HG03575 (cell line): ENCODE results near the gene NINJ2.

Experiments
- ATAC-seq: cut with Tn5 transposase; IDR thresholded peaks from one replicate; pipeline ENCODE4 v1.9.1; 2021; ENCODE audit not compliant: unreplicated experiment, insufficient number of reproducible peaks, low FRiP score; ENCODE audit errors: extremely low read depth

The NINJ2 gene

DNA sequence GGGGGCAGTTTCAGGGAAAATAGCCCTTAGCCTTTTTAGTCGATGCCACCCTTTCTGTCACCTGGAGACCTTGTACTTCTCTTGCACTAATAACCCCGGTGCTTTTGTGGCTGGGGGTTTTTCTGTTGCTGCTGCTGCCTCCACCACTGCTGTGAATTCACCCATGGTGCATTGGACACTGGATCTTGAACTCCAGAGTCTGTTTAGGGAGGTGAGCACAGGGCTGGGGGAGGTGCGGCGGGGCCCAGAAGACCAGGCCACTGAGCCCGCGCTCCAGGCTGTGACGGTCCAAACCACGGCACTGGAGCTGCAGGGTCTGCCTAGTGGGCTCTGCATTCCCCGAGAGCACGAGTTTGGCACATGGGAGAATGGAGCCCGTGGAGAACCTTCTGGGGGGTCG lies 100.6 kb downstream of the NINJ2 start:
- no peak for ATAC-seq

DNA sequence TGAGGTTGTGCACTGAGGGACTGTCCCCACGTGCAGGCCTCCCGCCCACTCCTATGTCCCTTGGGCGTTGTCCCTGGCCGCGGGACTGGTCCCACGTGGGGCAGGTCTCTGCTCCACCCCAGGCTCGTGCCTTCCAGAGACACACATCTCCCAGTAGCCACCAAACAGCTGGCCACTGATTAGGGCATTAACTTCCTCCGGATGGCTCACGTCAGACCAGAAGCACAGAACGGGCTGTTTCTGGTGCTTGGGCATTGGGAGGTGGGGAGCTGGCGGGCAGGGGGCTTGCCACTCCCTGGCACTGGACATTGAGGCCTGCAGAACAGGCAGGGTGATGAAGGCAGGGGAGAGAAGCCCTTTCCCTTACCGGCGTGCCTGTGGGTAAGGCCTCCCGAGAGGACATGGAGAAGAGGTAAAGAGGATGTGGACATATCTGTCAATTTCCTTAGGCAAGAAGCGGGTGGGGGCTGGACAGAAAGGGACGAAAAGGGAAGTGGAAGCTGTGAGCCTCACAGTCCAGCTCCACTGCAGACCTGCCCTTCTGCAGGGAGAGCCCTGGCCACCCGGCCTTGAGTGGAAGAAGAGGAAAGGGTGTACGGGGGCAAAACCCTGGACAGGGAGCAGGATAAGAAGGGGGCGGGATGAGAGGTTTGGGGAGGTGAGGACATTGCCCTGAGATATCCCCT lies 101.2 kb downstream of the NINJ2 start:
- no peak for ATAC-seq

DNA sequence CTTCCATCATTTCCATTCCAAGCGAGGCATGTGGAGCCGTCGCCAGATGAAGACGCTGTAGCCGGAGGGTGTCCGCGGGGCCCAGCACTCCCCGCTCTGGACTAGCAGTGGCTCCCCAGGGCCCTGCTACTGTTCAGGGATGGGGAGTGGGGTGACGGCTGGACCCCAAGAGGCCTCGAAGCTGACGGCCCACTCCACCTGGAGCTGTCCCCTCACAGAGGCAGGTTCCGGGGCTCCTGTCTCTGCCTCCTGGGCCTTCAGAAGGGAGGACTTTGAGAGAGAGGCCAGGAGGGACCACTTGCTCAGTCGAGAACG lies 101.9 kb downstream of the NINJ2 start:
- no peak for ATAC-seq

DNA sequence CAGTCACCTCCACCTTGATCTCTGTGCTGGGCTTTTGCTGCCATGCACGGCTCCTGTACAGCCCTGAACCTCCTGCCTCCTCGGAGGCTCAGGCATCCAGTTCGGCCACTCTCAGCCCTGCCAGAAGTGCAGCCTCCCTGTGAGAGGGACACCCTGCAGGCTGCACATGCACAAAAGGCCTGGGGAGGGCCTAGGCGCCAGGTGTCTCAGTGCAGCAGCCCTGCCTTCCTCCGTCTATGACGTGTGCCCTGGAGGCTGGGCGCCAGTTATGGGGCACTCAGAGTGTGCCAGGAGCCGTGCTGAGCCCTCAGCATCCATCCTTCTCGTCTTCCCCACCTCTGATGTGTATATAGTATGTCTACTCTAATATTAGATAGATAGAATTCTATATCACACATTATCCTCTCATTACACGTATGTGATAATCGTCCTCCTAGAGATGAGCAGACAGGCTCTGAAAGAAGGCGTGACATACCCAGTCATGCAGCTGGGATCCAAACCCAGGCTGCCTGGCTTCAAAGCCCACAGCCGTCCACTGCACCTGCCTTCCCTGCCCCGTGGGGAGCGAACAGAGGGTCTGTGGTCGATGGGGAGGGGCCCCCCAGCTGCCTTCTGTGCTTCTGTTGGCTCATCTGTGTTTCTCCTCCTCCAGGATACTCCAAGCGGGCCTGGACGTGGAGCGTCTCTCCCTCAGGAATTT lies 102.4 kb downstream of the NINJ2 start:
- no peak for ATAC-seq

DNA sequence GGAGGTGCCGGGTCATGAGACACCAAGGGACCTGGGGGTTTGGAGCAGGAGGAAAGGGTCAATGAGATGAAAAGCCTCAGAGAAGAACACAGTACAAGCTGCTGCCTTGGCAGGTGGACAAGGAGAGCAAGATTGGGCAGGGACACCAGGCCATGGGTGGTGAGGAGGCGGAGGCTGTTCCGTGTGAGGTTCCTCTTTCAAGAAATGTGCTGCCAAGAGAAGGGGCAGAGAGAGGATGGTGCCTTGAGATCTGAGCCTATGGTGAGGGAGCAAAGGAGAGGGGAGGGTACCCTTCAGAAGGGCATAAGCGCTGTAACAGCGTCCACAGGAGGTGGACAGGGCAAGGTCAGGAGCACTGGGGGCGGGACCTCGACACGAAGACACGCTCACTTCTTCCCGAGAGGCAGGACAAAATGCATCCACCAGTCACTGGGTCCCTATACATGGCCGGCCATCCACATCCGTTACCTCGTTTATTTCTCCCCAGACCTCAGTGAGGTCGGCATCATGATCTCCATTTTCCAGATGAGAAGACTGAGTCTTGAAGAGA lies 103.3 kb downstream of the NINJ2 start:
- no peak for ATAC-seq

DNA sequence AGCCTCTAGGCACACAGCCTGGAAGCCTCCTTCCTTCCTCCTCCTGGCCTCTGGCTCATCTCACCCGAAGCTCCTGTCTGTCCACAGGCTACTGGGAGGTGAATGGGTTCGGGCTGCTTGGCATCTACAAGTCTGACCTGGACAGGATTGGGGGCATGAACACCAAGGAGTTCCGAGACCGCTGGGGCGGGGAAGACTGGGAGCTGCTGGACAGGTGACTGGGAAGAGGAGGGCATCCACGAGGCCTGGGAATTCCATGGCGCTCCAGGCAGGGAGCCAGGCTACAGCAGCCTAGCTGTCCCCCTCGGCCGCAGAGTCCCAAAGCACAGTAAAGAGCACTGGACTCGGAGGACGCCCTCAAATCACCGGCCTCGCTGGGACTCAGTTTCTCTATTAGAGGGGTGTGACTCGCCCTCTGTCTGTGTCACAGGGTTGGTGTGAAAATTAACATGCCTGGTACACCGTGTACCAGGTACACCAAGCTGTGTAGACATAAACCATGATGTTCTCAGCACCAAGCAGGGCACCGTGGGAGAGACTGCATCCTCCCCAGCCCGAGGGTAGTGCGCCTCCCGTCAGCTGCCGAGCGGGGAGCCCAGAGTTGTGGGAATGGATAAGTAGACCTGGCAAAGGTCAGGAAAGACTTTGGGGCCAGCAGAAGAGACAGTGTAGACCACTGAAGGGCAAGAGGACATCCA lies 103.9 kb downstream of the NINJ2 start:
- no peak for ATAC-seq

DNA sequence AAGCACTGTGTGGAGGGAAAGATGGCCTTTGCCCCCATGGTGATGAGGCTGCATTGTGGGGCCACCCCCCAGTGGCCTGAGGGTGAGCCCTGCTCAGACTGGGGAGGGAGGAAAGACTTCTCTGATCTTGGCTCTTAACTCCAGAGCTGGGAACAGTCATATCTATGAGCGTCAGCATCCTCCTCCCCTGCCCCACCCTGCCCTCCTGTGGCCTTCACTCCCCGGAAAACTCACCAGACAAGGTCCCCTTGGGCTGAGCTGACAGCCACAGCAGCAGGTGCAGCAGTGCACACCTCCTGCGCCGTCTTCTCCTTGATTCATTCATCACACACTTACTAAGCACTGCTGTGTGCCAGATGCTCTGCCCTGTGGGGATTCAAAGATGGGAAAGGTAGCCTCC lies 104.7 kb downstream of the NINJ2 start:
- no peak for ATAC-seq

DNA sequence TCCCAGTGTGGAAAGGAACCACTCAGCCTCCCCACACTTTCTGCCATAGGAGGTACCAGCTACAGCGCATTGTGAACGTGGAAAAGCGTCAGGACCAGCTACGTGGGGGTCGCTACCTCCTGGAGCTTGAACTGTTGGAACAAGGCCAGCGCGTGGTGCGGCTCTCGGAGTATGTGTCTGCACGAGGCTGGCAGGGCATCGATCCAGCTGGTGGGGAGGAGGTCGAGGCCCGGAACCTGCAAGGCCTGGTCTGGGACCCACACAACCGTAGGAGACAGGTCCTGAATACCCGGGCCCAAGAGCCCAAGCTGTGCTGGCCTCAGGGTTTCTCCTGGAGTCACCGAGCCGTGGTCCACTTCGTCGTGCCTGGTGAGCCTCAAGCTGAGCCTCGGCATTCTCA lies 106.7 kb downstream of the NINJ2 start:
- ATAC-seq, result no peak

DNA sequence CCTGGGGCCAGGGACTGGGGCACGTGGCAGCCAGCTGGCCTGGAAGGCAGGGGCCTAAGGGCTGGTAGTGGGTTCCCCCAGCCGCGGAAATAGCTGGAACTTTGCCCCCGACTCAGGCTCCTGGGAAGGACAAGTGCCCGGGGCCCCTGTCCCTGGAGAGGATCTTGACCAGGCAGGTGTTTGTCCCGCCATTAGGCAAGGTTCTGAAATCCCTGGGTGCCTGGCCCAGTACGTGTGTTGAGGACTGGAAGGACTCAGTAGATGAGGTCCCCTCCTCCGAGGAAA lies 109.3 kb downstream of the NINJ2 start:
- no peak for ATAC-seq

DNA sequence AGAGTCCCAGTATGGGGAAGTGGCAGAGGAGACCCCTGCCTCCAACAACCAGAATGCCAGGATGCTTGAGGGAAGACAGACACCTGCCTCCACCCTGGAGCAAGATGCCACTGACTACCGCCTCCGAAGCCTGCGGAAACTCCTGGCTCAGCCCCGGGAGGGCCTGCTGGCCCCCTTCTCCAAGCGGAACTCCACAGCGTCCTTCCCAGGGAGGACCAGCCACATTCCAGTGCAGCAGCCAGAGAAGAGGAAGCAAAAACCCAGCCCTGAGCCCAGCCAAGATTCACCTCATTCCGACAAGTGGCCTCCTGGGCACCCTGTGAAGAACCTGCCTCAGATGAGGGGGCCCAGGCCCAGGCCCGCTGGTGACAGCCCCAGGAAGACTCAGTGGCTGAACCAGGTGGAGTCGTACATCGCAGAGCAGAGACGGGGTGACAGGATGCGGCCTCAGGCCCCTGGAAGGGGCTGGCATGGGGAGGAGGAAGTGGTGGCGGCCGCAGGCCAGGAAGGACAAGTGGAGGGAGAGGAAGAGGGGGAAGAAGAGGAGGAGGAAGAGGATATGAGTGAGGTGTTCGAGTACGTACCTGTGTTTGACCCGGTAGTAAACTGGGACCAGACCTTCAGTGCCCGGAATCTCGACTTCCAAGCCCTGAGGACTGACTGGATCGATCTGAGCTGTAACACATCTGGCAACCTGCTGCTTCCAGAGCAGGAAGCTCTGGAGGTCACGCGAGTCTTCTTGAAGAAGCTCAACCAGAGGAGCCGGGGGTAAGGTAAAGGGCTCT lies 109.8 kb downstream of the NINJ2 start:
- ATAC-seq, result no peak

DNA sequence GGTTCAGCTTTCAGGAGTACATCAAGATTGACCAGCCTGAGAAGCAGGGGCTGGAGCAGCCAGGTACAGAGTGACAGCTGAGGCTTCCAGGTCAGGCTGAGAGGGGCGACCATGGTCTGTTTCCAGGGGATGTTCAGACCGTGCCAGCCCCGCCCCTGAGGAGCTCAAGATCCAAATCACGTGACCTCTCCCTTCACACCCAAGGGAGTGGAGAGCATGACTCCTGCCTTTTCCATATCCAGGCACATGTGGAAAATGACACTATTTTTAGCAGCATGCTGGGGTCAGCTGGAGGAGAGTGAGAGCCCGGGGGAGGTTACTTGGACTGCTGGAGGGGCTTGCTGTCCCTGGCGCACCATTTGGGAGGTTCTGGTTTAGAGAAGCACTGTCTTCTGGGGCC lies 110.8 kb downstream of the NINJ2 start:
- no peak for ATAC-seq

DNA sequence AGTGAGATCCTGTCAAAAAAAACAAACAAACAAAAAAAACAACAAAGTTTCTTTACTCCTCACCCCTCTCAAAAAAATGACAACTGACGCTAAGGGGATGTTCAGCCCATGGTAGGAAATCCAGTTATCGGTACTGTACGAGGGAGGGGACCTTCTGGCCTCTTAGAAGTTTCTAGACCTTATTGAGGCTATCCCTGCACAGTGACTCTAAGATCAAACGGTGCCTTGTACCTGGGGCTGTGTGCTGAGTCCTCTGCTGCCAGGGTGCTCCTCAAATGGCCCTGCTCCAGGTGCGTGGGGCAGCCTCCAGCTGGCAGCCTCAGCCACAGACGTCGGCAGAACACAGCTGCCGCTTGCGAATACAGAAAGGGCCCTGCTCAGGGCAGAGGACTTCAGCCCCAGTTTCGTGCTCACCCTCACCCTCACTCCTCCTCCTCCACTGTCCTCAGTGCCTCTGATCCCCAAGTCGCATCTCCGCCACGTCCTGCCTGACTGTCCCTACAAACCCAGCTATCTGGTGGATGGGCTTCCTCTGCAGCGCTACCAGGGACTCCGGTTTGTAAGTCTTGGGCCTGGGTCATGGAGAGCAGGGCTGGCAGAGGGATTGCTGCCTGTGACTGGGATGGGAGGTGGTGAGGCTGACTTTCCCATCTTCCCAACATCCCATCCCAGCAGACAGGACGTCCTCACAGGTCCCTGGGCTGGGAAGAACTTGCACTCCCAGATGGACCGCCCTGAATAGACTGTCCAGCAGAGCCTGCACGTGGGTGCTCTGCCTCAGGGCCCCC lies 112.6 kb downstream of the NINJ2 start:
- no peak for ATAC-seq

DNA sequence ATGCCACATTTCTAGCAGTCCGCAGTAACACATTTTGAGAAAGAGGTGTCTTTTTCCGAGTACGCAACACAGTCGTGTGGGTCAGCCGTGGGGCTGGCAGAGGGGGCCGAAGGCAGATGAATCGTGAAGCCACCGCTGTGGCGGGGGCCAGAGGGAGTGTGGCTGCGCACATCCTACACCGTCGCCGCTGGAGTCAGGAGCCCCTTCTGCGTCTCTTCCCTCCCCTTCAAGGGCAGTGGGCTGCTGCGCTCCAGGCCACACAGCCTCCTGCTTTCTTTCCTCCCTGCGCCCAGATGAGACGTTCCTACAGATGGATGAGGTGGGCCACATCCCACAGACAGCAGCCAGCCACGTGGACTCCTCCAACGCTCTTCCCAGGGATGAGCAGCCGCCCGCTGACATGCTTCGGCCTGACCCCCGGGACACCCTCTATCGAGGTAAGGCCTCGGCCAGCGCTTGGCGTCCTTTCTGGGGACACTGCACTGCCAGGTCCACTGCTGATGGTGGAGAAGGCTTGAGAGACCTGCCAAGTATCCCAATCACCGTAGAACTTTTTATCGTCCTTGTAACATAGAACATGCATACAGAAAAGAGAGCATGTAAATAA lies 113.7 kb downstream of the NINJ2 start:
- no peak for ATAC-seq

DNA sequence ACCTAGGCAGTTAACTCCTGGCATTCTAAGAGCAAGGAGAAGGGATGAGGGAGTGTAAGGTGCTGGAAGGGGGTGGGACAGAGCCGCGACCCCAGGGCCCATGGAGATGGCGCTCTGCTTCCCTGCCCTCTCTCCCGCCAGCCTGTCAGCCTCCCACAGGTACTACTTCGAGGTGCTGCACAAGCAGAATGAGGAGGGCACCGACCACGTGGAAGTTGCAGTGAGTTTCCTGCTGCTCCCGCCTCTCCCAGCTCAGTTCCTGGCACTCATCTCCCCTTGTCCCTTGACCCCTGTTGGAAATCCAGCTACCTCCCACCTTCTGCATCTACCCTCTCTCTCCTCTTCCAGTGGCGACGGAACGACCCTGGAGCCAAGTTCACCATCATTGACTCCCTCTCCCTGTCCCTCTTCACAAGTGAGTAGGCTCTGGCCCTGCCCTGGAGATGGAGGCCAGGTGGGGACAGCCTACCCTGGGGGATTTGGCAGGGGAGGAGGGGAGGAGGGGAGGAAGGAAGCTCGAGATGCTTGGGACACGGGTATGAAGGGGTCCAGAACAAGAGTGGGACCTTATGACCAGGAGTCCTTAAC lies 115.3 kb downstream of the NINJ2 start:
- ATAC-seq, result no peak

DNA sequence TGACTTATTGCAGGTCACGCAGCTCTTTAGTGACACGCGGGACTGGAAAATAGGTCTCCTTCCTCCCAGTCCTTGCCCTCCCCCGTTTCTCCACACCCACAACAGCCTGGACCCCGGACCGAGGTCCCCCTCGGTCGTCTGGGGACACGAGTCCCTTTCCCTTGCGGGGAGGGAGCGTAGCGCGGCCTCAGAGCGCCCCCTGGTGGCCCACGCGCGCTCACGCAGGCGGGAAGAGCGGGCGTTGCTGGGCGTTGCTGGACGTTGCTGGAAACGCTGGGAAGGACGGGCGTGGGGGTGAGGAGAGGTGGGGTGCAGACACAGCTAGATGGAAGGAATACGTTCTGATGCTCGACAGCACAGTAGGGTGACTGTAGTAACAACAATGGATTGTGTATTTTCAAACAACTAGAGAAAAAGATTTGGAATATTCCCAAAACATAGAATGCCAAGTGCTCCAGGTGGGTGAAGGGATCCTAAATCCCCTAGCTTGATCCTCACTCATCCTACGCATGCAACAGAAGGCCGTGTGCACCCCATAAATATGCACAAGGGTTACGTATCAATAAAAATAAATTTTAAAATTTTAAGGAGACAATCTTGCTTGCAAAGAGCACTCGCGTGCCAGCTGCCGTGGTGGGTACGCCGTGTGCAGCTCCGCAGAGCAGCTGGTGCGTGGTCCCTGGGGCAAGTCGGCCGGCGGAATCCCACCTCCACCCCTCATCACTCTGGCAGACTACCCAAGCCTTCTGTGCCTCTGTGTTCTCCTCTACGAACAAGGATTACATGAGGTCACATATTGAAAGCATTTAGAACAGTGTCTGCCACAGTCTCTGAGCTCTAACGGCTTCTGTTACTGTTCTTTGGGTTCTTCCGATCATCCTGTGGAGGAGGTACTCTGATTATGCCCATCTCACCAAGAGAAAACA lies 116.1 kb downstream of the NINJ2 start:
- ATAC-seq, result no peak

DNA sequence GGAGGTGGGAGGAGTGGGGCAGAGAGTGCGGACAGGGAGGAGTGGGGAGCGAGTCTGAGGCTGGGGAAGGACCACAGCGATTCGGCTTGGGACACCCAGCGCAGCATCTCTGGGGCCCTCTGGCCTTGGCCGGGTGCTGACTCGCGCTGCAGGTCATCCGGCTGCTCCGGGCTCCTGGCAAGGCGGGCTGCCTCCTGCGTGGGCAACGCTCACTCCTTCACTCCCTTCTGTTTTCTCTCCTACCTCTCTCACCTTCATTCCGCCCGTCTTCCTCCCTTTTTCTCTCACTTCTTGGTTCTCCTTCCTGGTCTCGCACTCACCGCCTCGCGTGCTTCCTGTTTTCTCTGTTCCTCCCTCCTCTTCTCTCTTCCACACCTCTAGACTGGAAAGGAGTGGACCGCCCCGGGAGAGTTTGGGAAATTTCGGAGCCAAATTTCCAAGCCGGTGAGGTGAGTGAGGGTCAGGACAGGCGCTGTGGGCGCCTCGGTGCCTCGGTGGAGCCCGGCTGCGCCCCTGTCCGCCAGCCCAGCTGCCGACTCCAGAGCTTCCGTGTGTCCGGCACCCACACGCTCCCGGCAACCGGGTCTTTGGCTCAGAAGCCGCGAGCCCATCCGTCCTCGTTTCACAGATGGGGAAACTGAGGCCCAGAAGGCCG lies 116.9 kb downstream of the NINJ2 start:
- ATAC-seq, result no peak

DNA sequence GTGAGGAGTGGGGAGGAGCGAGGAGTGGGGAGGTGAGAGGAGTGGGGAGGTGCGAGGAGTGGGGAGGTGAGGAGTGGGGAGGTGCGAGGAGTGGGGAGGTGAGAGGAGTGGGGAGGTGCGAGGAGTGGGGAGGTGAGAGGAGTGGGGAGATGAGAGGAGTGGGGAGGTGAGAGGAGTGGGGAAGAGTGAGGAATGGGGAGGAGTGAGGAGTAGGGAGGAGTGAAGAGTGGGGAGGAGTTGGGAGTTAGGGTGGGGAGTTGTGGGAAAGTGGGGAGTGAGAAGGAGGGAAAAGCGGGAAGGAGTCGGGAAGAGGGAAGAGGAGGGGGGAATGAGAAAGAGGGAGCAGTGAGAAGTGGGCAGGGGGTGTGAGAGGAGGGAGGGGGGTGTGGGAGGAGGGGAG lies 117.4 kb downstream of the NINJ2 start:
- no peak for ATAC-seq
